ENCODE measurements around the gene APP.
"Not testable (repeated sequence)": the region's sequence is repeated elsewhere in the genome, so short reads cannot be mapped to it uniquely, and the experiment has no call there.

The APP gene

GRCh38 chr21:25934771-25935224 lies 235.8 kb downstream of the APP start:
- no peak for DNase-seq

GRCh38 chr21:25934130-25934529 lies 236.4 kb downstream of the APP start:
- DNase-seq, result no peak

GRCh38 chr21:25931765-25932164 lies 238.8 kb downstream of the APP start:
- DNase-seq, result no peak

DNA sequence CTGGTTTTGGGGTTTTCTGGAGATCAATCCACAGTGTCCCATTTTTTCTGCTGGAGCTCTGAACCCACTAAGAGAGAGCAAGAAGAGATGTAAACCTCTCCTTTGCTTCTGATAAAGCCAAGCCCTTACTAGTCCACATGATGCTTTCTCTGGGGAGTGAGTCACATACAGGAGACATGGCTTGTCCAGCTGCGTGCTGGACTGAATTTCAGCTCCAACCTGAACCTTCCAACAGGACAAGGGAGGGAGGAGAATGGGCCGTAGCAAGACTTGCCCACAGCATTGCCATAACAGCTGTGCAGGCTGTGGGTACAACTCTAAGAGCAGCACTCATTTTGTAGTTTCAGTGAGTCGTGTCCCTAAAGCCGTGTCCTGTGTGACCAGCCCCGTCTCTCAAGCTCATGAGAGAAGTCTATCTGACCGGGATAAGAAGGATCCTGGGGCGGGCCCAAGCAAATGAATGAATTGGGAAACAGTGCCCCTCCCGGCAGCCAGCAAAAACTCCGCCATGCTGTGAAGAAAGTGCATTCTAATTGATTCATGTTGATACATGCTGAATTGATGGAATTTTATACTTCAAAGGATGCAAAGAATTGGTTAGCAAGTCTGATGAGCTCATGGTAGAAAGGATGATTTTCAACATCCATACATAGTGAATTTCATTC lies 240.6 kb downstream of the APP start:
- DNase-seq, result no peak

DNA sequence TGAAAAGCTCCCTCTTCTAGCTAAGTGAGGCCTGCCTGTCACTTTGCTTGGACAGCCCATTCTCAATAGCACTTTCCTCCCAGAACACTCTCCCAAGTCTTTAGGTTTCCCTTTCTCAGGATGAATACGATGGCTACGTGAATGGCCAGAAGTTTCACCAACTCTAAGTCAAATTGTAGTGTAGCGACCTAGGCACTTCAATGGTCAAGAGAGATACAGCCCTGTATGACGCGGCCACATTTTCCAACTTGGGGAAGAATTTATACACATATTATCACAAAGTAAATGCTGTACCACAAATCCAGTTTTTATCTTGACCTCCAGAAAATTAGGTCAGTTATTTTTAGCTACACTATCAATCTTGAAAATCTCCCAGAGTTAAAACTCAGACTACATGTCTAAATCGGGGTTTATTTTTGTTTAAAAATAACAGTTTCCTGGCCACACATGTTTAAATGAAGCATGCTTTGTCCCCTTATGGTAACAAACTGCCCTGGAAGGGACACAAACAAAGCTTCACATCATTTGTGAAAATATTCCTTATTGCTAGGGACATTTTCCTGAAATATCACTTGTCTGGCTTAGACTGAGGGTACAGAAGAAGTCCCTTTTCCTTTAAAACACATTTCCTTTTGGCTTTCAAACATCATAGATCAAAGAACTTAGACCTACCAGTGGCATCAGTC lies 243.2 kb downstream of the APP start:
- no peak for DNase-seq

- no peak for DNase-seq
These were observed 244.6 kb downstream of the APP start for GRCh38 chr21:25925936-25926335.

DNA sequence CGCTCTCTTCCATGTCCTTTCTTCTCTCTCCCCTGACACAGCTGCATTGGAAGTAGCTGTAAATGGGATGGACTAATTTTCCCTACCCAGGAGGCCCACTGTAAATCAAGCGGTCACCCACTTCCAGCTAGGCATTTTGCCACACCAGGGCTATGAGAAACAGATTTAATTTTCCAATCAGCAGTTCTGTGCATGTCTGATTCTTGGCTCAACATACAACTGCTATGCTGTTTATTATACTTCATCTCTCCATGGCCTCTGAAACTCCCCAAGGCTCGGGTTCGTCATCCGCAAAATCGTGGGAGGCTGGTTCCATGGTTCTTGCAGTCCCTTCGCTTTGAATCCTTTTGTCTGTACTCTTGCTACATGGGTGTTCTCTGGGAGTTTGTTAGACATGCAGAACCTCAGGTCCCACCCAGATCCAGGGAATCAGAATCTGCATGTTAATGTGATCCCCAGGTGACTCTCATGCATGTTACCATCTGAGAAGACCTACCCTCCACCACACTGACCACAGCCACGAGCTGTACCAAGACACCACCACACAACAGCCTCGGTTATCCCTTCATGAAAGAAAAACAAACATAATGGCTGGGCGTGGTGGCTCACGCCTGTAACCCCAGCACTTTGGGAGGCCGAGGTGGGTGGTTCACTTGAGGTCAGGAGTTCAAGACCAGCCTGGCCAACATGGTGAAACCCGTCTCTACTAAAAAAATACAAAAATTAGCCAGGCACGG lies 245.3 kb downstream of the APP start:
- DNase-seq, result no peak

GRCh38 chr21:25918152-25918551 lies 252.4 kb downstream of the APP start:
- not testable (repeated sequence) for DNase-seq

GRCh38 chr21:25916226-25916625 lies 254.3 kb downstream of the APP start:
- no peak for DNase-seq

DNA sequence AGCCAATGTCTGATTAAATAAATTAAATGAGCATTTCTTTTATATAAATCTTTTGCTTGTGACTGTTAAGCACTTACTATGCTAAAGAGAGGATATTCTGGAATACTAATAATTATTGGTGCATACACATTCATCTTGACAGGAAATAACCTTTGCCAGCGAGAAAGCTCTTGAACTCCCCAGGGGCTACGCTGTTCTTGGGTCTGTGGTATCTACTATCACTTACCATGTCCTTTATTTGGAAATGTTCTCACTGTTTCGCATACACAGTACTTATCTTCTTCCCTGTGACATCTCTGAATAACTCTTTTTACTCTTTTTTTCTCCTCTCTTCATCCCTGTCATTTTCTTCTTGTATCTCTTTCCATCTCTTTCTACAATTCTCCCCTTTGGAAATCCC lies 257.1 kb downstream of the APP start:
- no peak for DNase-seq

DNA sequence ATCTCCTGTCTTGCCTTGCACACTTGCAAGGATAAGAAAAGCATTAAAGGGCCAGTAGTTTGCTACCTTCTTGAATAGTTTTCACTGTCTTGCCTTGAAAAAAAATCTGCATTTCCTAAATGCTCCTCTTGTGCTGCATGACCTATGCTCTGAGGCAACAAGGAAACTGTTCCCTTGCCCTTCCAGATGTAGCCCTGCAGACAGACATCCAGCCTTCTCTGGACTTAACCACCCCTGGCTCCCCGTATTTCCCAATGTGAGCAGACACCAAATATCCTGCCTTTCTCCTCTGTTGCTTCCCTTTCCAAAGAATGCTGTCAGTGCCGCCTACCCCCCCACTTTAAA lies 258.2 kb downstream of the APP start:
- DNase-seq, result no peak

- DNase-seq, result no peak
These were observed 258.7 kb downstream of the APP start for GRCh38 chr21:25911730-25912401.

DNA sequence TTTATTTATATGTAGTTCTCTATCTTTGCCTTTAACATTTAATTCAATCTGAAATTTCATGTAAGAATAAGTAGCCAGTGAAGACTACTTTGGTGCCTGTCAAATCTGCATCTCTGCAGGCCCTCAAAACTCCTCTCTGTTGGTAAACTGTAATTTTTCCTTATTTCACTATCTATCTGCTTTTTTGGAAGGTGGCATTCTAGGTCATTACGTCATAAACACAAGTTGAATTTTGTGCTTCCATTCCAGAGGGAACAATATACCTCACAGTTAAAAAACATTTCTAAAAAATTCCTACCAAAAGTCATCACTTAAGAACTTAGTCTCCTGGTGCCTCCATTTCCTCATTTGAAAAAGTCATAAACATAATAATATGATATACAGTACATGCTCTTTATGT lies 259.8 kb downstream of the APP start:
- no peak for DNase-seq

GRCh38 chr21:25909341-25909740 lies 261.2 kb downstream of the APP start:
- no peak for DNase-seq

DNA sequence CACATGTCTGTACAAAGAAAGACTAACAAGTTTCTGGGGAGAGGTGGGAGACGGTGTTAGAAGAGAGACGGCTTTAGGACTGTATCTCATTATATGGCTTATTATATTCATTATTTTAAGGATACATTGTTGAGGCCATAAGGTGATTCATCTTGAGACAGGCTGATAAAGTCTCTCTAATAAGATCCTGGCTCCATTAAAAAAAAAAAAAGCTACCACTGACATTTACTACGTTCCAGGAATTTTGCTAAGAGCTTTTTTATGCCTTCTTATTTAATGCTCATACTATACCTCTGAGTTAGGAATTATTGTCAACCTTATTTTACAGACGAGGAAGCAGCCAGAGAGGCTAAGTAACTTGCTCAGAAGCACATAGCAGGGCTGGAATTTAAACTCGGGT lies 262.1 kb downstream of the APP start:
- DNase-seq, result no peak

DNA sequence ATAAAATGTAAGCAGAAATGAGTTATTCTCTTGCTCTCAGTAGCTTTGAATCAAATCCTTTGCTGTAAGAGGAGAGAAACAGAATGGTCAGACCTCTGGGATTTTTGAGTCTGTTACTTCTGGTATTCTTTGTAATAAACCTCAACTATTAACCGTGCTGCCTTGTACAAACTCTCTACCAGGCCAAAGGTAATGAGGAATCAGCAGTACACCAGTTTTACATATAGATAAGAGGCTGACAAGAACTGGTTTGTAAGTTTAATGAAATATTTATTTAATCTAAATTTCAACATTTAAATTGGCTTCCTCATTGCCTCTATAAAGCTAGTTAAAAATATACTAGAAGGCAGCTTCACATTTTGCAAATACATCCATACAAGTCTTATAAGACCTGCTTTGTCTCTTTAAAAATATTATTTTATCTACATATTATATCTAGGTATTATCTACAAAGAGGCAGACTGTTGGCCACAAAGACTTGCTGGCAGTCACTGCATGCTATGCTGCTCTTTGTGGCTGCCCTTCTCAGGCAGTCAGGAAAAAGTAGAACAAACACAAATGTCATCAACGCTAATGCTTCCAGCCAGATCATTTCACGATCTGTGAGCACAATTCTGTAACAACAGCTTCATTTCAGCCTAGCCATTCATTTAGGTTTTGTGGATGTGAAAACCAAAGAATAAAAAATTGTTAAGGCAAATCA lies 262.8 kb downstream of the APP start:
- peak in 1 of 2 experiments; percentile 17 for DNase-seq

- DNase-seq, result no peak
These were observed 264.0 kb downstream of the APP start for GRCh38 chr21:25906587-25906986.

DNA sequence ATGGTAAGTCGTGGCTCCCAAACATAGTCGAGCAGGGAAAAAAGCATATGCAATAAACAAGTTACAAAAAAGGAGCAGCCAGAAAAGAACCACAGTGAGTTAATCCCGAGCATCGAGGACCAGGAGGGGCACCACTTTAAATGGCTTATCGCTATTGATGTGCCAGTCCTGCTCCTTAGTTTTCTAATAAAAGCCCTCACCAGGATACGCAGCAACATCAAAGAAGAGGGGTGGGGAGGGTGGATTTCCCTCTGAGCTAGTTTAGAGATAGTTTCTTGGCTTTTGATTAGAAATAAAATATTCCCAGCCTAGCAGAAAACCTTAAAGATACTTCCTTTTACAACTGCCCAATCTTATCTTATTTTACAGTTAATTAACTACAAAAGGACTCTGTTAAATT lies 265.4 kb downstream of the APP start:
- DNase-seq, result no peak

- no peak for DNase-seq
These were observed 266.4 kb downstream of the APP start for GRCh38 chr21:25904044-25904695.

- no peak for DNase-seq
These were observed 267.0 kb downstream of the APP start for GRCh38 chr21:25903607-25904006.

- DNase-seq, result no peak
These were observed 269.1 kb downstream of the APP start for GRCh38 chr21:25901330-25901979.

DNA sequence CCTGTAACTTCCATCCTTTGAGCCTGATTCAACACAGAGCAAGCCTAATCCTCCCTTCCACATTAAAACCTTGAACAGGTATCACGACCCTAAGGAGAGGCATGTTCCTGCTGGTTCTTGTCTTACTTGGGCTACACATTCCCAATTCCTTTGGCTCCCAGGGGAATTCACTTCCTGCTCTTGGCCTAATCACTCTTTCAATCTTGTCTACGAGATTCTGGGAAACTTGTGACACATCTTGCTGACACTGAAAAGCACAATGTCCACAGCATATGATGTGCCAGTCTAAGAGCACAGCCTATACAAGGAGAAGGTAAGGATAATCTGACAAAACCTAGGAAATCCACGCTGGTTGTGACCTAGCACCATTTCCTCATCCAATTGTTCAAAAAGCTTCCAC lies 271.9 kb downstream of the APP start:
- no peak for DNase-seq

All from cerebellar nuclear complex (tissue), 1 donor.